Stimulated activated CD8-positive, alpha-beta memory T cell treated with anti-CD3 and anti-CD28 coated beads, Interleukin-7, amount 100 ng/mL, for 4 hours (primary cell): Measurements from ENCODE around the gene LILRB4.
"Not testable (repeated sequence)": the region's sequence is repeated elsewhere in the genome, so short reads cannot be mapped to it uniquely, and the experiment has no call there.

Source experiments
- DNase-seq, 2 donors: peaks; one replicate each; pipeline ENCODE4 v3.0.0-alpha.2; 2020; ENCODE audit warnings: low read depth in 2 of 2

LILRB4 gene

GRCh38 chr19:54662730-54663129 lies at the start of gene LILRB4:
Gene LILRB4 (plus strand): TSS chr19:54662985. CDS start chr19:54663034, 49 bp downstream.
- no peak for DNase-seq

- DNase-seq = no peak
Observed at GRCh38 chr19:54614726-54615125, 48.1 kb upstream of the LILRB4 start.

DNA sequence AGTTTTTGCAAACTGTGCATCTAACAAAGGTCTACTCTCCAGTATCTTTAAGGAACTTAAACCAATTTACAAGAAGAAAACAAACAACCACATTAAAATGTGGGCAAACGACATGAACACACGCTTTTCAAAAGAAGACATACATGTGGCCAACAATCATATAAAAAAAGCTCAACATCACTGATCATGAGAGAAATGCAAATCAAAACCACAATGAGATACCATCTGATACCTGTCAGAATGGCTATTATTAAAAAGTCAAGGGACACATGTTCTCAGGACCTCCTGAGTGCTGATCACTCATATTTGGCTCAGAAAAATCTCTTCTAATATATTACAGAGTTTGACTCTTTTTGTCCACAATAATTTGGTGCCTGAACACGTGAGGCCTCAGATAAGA lies 46.7 kb upstream of the LILRB4 start:
- no peak for DNase-seq

DNA sequence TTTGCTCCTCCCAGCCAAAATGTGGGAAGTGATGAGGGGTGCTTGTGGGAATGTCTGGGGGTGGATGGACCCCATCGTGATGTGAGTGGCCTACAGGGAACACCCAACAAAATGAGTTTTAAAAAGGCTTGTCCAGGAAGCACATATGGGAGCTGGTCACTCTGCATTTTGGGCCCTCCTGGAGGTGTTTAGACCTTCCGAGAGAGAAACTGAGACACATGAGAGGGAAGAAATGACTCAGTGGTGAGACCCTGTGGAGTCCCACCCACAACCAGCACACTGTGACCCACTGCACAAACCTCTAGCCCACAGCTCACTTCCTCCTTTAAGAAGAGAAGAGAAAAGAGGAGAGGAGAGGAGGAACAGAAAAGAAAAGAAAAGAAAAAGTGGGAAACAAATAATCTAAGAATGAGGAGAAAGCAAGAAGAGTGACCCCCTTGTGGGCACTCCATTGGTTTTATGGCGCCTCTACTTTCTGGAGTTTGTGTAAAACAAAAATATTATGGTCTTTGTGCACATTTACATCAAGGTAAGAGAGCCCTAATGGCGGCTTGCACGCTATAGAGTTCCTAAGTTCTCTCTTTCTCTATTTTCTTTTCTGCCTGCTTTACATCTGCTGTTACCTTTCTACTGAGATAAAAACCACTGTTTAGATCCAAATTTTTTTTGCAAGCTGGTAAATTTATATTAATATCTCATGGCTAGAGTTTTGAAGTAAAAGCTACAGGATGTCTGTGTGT lies 45.8 kb upstream of the LILRB4 start:
- DNase-seq = no peak

DNA sequence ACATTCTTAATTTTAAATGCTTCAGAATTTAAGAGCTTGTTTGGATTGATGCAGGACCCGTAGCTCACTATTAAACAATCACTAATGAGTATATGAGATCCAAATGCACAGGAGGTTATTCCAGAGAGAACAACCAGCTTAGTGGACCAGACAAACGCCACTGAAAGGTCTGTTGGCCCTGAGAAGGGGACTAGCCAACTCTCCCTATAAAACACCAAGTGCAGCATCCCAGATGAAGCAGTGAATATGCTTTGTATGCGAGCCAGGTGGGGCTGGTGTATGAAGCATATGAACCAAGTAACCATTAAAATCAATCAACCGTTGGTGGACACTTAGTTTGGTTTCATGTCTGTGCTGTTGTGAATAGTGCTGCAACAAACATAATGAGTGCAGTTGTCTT lies 42.3 kb upstream of the LILRB4 start:
- DNase-seq = no peak

GRCh38 chr19:54622431-54622830 lies 40.4 kb upstream of the LILRB4 start:
- no peak for DNase-seq

- not testable (repeated sequence) for DNase-seq
Observed at GRCh38 chr19:54624234-54624633, 38.6 kb upstream of the LILRB4 start.

DNA sequence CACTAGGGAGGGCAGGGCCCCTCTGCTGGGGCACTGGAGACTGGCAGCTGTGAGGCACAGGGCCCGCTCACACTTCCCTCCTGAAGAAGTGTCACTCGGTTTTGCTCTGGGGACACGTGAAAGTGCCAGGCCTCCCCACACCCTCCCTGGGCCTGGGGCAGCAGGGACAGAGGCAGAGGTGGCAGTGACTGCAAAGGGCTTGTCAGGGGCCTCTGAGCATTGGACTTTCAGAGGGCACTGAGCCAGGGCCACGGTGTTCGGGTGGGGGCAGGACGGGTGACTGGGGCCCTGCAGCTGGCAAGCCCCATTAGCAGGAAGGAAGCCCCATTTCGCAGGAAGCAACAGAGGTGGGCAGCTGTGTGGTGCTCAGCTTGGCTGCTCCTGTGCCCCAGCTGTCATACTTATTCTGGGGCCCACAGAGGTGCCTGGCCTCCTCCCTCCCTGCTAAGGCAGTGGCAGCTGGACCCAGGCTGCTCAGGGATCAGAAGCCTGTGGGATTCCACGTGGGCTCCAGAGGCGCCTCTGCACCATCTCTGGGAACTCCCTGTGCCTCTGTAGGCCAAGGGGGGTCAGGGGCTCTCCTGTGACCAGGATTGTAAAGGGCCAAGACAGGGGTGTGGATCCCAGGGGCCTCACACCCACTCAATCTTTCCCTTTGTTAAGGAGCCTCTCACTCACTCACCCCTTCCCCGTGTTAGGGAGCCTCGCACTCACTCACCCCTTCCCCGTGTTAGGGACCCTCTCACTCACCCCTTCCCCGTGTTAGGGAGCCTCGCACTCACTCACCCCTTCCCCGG lies 37.7 kb upstream of the LILRB4 start:
- DNase-seq = not testable (repeated sequence)

- DNase-seq = no peak
Observed at GRCh38 chr19:54626757-54627156, 36.0 kb upstream of the LILRB4 start.

GRCh38 chr19:54627912-54628311 lies 34.9 kb upstream of the LILRB4 start:
- not testable (repeated sequence) for DNase-seq

DNA sequence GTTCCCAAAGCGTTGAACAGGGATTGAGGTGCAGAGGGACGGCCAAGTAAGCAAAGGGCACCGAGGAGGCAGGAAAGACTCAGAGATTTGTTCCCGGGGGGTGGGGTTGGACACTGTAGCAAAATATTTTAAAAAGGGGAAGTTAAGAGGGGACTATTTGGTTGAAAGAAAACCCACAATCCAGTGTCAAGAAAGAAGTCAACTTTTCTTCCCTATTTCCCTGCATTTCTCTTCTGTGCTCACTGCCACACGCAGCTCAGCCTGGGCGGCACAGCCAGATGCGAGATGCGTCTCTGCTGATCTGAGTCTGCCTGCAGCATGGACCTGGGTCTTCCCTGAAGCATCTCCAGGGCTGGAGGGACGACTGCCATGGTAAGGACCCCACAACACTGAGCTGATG lies 32.5 kb upstream of the LILRB4 start, which contains the start of gene LILRB1:
LILRB1 (plus strand) TSS at position 223 of the 400 bp plus-strand sequence. CDS start 590 bp downstream, outside the sequence.
- DNase-seq = not testable (repeated sequence)

DNA sequence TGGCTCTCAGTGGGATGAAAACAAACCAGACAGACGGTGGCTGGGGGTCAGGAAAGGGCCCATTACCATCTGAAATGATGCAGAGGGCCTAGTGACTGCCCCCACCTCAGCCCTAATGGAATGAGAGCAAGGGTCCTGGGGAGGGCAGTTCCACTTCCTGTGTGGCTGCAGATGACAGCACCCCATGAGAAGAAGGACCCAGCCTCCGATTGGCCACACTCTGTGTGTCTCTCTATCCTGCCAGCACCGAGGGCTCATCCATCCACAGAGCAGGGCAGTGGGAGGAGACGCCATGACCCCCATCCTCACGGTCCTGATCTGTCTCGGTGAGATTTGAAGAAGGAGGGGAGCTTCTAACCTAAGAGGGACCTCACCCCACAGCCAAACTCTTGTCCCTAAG lies 32.0 kb upstream of the LILRB4 start:
- DNase-seq = no peak

- not testable (repeated sequence) for DNase-seq
Observed at GRCh38 chr19:54631489-54632337, 31.1 kb upstream of the LILRB4 start.

- DNase-seq = not testable (repeated sequence)
Observed at GRCh38 chr19:54632517-54632916, 30.3 kb upstream of the LILRB4 start.

GRCh38 chr19:54633401-54633800 lies 29.4 kb upstream of the LILRB4 start:
- DNase-seq = no peak

GRCh38 chr19:54636081-54636480 lies 26.7 kb upstream of the LILRB4 start:
- DNase-seq = not testable (repeated sequence)

DNA sequence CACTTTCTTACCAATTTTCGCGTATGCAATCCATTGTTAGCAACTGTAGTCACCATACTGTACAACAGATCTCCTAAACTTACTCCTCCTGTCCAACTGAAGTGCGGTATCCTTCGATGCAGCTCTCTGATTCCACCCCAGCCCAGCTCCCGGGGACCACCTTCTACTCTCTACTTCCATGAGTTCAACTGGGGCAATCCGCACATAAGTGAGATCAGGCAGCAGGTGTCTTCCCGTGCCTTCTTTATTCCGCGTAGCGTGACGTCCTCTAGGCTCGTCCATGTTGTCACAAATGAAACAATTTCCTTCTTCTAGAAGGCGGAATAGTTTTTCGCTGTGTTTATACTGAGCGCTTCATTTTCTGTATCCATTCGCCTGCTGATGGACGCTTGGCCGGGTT lies 24.1 kb upstream of the LILRB4 start:
- DNase-seq = no peak

DNA sequence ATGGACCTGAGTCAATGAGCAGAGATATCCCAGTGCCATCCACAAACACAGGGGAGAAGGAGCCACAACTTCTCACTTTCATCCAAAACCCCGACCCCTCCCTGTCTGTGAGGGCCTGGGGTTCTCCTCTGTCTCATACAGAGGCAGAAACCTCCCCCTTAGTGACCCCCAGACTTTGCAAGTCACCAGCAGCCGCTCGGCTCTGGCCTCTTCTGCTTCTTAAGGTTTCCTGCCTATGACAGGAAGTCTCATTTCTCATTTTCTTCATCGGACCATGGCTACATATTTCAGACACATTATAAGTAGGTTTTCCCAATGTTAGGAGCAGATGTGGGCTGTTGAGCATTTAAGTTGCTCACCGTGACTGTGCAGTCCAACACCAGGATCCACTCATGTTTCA lies 19.8 kb upstream of the LILRB4 start:
- DNase-seq = not testable (repeated sequence)

GRCh38 chr19:54643583-54643982 lies 19.2 kb upstream of the LILRB4 start:
- DNase-seq = not testable (repeated sequence)

- no peak for DNase-seq
Observed at GRCh38 chr19:54644056-54644455, 18.7 kb upstream of the LILRB4 start.

DNA sequence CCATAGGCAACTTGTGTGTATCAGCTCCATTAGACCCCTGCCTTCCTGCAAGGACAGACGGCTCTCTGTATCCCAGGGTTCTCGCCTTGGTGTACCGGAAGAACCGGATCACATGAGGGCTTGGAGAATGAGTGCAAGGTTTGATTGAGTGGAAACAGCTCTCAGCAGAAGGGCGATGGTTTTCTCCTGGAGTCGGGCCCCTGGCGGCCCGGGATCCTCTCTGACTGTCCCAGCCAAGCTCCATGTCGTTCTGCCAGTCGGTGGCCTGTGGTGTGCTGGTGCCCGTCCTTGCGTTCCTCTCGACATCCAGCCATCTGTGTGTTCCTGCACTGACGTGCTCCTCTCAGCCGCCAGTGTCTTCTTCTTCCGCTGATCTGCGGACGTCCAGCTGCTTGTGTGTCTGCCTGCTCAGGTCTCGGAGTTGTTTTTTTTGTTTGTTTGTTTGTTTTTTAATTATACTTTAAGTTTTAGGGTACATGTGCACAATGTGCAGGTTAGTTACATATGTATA lies 16.4 kb upstream of the LILRB4 start:
- no peak for DNase-seq

DNA sequence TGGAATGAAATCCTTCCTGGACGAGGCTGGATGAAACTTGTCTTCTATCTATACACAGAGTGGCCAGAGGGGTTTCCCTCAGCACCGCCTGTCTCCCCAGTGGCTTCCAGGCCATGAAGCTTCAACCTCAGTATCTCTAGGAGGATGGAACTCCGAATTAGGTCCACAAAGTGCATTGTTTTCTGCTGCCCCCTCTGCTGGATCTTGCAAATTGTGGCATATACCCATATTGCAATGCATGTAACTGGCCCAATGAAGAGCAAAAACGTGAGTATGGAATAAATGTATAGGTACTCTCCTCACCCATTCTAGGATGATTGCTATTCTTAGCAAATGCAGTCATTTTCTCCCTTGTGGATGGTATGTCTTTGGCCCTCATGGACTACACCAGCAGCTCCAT lies 14.7 kb upstream of the LILRB4 start:
- DNase-seq = no peak
